GM21381 (cell line): ENCODE data around the gene SVIL.

Experiments used
- ATAC-seq: cut with Tn5 transposase; IDR thresholded peaks from one replicate; pipeline ENCODE4 v1.9.1; 2021; ENCODE audit warnings: mild to moderate bottlenecking, moderate library complexity; ENCODE audit not compliant: unreplicated experiment

The SVIL gene

GRCh38 chr10:29634764-29635625, at the start of gene SVIL:
Gene SVIL, minus strand, starts transcription at chr10:29634971. Its CDS starts 79,913 bp downstream, at chr10:29555058.
- no peak for ATAC-seq

- no peak for ATAC-seq
Measured at GRCh38 chr10:29681676-29682448, 47.1 kb upstream of the SVIL start.

GRCh38 chr10:29680091-29680490, 45.3 kb upstream of the SVIL start:
- ATAC-seq: no peak

GRCh38 chr10:29676732-29677131, 42.0 kb upstream of the SVIL start:
- no peak for ATAC-seq

GRCh38 chr10:29675984-29676383, 41.2 kb upstream of the SVIL start:
- ATAC-seq: no peak

- no peak for ATAC-seq
Measured at GRCh38 chr10:29671968-29672367, 37.2 kb upstream of the SVIL start.

GRCh38 chr10:29671228-29671780, 36.5 kb upstream of the SVIL start:
- no peak for ATAC-seq

- no peak for ATAC-seq
Measured at GRCh38 chr10:29670761-29671160, 36.0 kb upstream of the SVIL start.

GRCh38 chr10:29669149-29669548, 34.4 kb upstream of the SVIL start:
- ATAC-seq: no peak

GRCh38 chr10:29668628-29669027, 33.9 kb upstream of the SVIL start:
- ATAC-seq: no peak

- ATAC-seq: no peak
Measured at GRCh38 chr10:29667191-29667590, 32.4 kb upstream of the SVIL start.

GRCh38 chr10:29666201-29666600, 31.4 kb upstream of the SVIL start:
- ATAC-seq: no peak

GRCh38 chr10:29663718-29664117, 28.9 kb upstream of the SVIL start:
- no peak for ATAC-seq

GRCh38 chr10:29658984-29659965, 24.5 kb upstream of the SVIL start:
- peak; percentile 98 for ATAC-seq

GRCh38 chr10:29657719-29658274, 23.0 kb upstream of the SVIL start:
- ATAC-seq: no peak

- no peak for ATAC-seq
Measured at GRCh38 chr10:29656451-29656992, 21.8 kb upstream of the SVIL start.

GRCh38 chr10:29652192-29652591, 17.4 kb upstream of the SVIL start:
- ATAC-seq: no peak

- ATAC-seq: no peak
Measured at GRCh38 chr10:29651767-29652166, 17.0 kb upstream of the SVIL start.

- no peak for ATAC-seq
Measured at GRCh38 chr10:29650552-29650944, 15.8 kb upstream of the SVIL start.
